Right kidney (tissue), 9 donors: Measurements from ENCODE around the gene CLEC11A.

Experiments
- DNase-seq: peaks from one replicate; pipeline ENCODE4 v3.0.0-alpha.2; 2016
- long read RNA-seq, 8 donors: transcript quantifications; one replicate each; lab custom pipeline, GENCODE V29; 2026

CLEC11A gene
- long read RNA-seq, donor 1, transcript CLEC11A-201 (4 exons, 1,419 nt), result major isoform, 36 of 55 reads
- long read RNA-seq, donor 1, partial matches to known transcripts, result 19 of 55 reads
- long read RNA-seq, donor 1, other reads (novel, unspliced or antisense), result 0 of 55 reads
- long read RNA-seq, donor 2, transcript CLEC11A-201 (4 exons, 1,419 nt), result major isoform, 16 of 16 reads
- long read RNA-seq, donor 2, partial matches to known transcripts, result 0 of 16 reads
- long read RNA-seq, donor 2, other reads (novel, unspliced or antisense), result 0 of 16 reads
- long read RNA-seq, donor 3, transcript CLEC11A-201 (4 exons, 1,419 nt), result major isoform, 6 of 26 reads
- long read RNA-seq, donor 3, partial matches to known transcripts, result 20 of 26 reads
- long read RNA-seq, donor 3, other reads (novel, unspliced or antisense), result 0 of 26 reads
- long read RNA-seq, donor 4, transcript CLEC11A-201 (4 exons, 1,419 nt), result major isoform, 8 of 19 reads
- long read RNA-seq, donor 4, partial matches to known transcripts, result 11 of 19 reads
- long read RNA-seq, donor 4, other reads (novel, unspliced or antisense), result 0 of 19 reads
- long read RNA-seq, donor 5, transcript CLEC11A-201 (4 exons, 1,419 nt), result major isoform, 15 of 21 reads
- long read RNA-seq, donor 5, partial matches to known transcripts, result 6 of 21 reads
- long read RNA-seq, donor 5, other reads (novel, unspliced or antisense), result 0 of 21 reads
- long read RNA-seq, donor 6, transcript CLEC11A-201 (4 exons, 1,419 nt), result major isoform, 11 of 23 reads
- long read RNA-seq, donor 6, partial matches to known transcripts, result 12 of 23 reads
- long read RNA-seq, donor 6, other reads (novel, unspliced or antisense), result 0 of 23 reads
- long read RNA-seq, donor 7, transcript CLEC11A-201 (4 exons, 1,419 nt), result major isoform, 23 of 33 reads
- long read RNA-seq, donor 7, partial matches to known transcripts, result 10 of 33 reads
- long read RNA-seq, donor 7, other reads (novel, unspliced or antisense), result 0 of 33 reads
- long read RNA-seq, donor 8, transcript CLEC11A-201 (4 exons, 1,419 nt), result major isoform, 8 of 15 reads
- long read RNA-seq, donor 8, partial matches to known transcripts, result 7 of 15 reads
- long read RNA-seq, donor 8, other reads (novel, unspliced or antisense), result 0 of 15 reads

- DNase-seq, result peak; percentile 54
Observed at GRCh38 chr19:50723069-50723468, at the start of gene CLEC11A. Gene CLEC11A (plus strand): TSS chr19:50723364. CDS start chr19:50723526, 162 bp downstream.

DNA sequence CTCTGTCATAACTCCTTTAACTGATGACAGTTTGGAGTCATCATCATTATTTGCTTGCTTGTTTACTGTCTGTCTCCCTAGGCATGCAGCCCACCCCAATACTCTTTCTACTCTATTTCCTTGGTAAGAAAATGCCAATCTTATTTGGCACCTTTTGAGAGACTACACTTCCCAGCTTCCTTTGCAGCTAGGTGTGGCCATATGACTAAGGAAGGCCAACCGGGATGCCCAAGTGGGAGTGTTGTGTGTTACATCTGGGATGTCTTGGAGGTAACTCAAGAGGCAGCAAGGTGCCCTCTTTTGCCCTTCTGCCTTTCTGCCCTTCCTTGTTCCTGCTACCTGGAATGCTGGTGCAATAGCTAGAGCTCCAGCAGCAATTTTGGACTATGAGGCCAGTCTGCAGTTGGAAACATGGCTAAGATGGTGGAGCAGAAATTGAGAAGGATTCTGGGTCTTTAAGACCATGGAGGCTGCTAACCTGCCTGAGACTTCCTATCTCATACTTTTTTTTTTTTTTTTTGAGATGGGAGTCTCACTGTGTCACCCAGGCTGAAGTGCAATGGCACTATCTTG, 46.5 kb upstream of the CLEC11A start:
- no peak for DNase-seq

GRCh38 chr19:50677636-50678035, 45.5 kb upstream of the CLEC11A start:
- DNase-seq, result no peak

- no peak for DNase-seq
Observed at GRCh38 chr19:50678323-50678722, 44.8 kb upstream of the CLEC11A start.

- DNase-seq, result peak; percentile 70
Observed at GRCh38 chr19:50679177-50680125, 43.7 kb upstream of the CLEC11A start.

DNA sequence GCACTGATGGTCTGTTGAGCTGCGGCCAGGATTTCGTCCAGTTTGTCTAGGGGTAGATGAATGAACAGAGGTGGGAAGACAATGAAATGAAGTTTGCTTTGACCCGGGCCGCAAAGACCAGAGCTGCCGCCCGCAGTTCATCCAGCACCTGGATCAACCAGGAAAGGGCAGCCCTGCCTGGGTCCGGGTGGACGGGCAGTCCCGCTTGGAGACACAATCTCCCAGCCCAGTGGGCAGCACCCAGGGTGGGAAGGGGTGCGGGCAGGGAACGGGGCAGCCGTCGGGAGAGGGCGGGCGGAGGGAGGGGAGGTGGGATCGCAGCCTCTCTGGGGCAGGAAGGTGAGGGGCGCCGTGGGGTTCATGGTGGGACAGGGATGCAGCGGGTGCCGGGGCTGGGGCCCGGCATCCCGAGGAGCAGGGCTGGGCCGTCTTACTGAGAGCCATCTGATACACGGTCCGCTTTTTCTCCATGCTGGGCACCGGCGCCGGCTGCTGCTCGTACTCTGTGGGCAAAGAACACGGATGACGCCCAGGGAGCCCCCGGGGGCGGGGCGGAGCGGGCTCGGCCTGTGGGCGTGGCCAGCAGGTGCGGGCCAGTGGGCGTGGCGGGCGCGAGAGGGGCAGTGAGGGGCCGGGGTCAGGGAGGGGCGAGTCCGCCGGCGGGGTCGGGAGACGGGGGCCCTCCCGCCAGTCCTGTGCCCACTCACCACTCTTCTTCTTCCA, 36.7 kb upstream of the CLEC11A start:
- no peak for DNase-seq

GRCh38 chr19:50688766-50689165, 34.4 kb upstream of the CLEC11A start:
- no peak for DNase-seq

DNA sequence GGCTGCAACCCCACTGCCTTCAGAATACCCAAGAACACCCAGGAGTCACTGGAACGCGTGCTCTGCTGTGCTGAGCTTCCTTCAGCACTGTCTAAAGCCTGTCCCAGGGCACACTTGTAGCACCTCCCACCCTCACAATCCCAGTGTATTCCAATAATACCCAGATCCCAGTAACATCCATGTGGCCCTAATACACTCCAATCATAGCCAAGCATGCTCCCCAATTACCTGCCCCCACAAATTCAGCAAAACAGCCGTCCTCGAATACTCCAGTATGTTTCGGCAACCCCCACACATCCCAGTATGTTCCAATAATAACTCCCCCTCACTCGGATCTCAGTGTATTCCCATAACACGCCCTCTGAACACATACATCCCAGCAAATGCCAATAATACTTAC, 32.7 kb upstream of the CLEC11A start:
- no peak for DNase-seq

DNA sequence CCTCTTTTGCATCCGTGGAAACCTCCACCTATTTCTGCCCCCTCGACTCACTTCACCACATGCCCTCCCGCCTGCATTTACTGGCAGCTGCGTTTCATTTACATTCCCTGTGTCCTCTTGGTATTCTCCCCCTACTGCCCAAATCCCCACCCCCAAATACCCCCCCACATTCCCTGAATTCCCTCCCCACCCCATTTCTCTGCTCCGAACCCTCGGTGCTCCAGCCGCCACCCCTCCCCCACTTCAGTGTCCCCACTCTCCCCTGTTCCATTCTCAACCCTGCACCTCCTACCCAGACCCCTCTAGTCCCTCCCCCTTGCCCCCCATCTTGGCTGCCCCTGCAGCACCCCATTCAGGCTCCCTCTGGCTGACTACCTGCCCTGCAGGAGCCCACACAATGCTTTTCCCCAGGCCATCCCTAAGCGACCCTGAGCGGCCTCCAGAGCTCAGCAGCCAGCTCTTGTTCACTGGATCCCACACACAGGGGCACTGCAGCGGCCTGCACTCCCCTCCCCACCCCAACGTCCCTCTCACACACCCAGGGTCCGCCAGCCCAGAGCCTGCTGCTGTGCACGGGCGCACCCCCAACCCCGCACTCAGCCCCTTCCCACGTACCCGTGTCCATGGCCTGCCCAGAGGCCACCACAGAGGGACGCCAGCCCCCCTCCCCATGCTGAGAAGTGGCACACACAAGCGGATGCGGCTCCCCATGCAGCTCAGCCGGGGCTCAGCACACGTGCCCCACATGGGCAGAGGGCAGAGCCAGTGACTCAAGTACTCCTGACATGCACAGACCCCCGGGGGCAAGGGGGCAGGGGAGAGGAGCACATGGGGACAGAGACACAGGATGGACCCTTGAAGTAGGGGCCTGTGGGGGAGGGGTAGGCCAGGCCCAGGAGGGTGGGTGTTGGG, 29.8 kb upstream of the CLEC11A start:
- no peak for DNase-seq

DNA sequence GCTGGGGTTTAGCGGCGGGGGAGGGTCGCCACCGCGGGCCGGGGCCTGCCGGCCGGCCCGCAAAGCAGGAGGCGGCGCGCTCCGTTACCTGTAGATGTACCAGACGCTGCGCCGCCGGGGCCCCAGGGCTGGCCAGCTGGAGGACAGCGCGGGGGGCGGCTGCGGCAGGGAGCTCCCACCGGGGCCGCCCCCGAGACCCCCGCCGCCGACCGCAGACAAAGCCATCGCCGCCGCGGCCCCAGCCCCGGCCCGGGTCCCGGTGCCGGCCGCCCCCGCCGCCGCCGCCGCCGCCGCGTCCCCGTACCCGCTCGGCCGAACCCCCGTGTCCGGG, 28.4 kb upstream of the CLEC11A start:
- DNase-seq, result no peak

- peak; percentile 56 for DNase-seq
Observed at GRCh38 chr19:50695251-50696093, 27.7 kb upstream of the CLEC11A start.

DNA sequence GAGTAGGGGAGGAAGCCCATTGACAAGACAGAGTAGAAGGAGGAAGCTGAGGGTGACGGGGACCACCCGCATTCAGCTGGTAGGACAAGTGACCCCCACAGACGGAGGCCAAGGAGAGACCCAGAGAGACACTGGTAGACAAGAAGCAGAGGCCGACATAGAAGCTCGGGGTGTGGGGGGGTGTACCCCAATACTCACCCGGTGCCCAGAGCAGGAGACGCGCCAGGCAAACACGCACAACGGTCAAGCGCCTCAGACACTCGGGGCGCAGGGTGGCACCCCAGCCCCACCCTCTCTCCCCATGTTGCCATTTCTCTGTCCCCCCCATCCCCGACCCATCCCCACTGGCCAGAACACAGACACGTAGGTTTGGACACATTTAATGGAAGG, 27.1 kb upstream of the CLEC11A start:
- DNase-seq, result no peak

- no peak for DNase-seq
Observed at GRCh38 chr19:50697414-50698124, 25.6 kb upstream of the CLEC11A start.

DNA sequence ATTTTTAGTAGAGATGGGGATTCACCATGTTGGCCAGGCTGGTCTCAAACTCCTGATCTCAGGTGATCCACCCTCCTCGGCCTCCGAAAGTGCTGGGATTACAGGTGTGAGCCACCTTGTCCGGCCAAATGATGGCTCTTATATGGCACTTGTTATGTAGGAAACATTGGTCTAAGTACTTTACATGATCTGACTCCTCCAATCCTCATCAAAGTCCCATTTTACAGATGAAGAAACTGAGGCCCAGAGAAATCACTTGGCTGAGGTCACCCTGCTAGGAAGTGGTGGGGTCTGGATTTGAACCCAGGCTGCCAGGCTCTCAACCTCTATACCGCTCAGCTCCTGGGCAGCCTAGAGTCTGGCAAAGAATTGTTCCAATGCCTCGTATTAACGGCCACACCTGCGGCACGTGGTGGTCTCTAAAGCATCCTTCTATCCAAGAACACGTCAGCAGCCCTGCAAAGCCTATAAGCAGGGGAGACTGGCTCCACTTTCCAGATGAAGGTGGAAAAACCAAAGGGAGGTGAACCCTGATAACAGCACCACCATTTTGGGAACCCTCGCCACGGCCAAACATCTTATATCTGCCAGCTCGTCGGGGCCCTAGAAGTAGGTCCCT, 21.7 kb upstream of the CLEC11A start:
- DNase-seq, result no peak

DNA sequence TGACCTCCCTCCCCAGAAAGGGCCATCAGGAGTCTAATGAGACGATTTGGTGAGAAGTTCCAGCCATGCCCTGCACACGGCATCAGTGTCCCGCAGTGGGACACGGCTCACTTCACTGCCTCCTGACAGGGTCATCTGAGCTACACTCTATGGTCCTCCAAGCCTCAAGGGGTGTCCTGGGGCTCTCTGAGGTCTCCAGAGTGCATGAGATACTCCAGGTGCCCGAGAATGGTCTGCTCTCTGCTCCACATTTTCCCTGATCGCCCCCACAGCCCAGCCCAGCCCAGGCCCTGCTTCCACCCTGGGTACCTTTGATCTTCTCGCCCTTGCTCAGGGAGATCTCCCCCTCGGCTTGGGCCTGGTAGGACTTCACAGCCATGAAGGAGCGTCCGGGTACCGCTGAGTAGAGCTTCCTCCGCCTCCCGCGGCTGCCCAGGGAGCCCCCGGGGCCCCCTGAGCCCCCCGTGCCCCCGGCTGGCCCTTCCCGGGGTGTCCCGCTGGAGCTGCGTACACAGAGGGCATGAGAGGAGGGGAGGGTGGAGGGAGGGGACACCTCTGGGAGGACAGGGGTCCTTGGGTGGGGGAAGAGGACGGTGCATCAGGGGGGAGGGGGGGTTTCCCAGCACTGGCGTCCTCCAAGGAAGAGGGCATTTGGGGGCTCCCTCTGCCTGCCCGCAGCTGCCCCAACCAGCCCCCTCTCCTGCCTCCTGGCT, 20.9 kb upstream of the CLEC11A start:
- no peak for DNase-seq

- DNase-seq, result peak; percentile 16
Observed at GRCh38 chr19:50702871-50703829, 20.0 kb upstream of the CLEC11A start.
